Measurements from ENCODE around the gene EXOSC5.
"Not testable (repeated sequence)": the region's sequence is repeated elsewhere in the genome, so short reads cannot be mapped to it uniquely, and the experiment has no call there.

EXOSC5 gene

GRCh38 chr19:41410336-41411054, 13.3 kb upstream of the EXOSC5 start:
- Histone ChIP-seq H3K4me1 (ENCODE audit: low read length) (no peaks in the 10 kb centered on the region), H3K27ac (ENCODE audit: low read length) (no peak overlapping the region), H3K9ac (ENCODE audit: low read length) (no peak overlapping the region), H2AFZ (ENCODE audit: low read depth, low read length) (no peak overlapping the region), H3K36me3 (replicated peaks; ENCODE audit: low read depth, low read length) (peaks cover 5% of the 10 kb centered on the region), H3K4me2 (ENCODE audit: low read length) (no peak overlapping the region), H3K79me2 (ENCODE audit: low read length) (no peaks in the 10 kb centered on the region), H4K20me1 (ENCODE audit: insufficient read depth, low read length) (peaks cover 3% of the 10 kb centered on the region; the same call in 1 of the 2 replicates), H3K9me3 (ENCODE audit: insufficient read depth, low read length) (no peaks in the 10 kb centered on the region), H3K27me3 (ENCODE audit: low read depth, low read length) (no peaks in the 10 kb centered on the region), H3K4me3 (ENCODE audit: low read length) (no peak overlapping the region)
- no peak for TF ChIP-seq EZH2phosphoT487 (IDR thresholded peaks at IDR 0.05; ENCODE audit: low read depth)
- TF ChIP-seq CTCF (IDR thresholded peaks at IDR 0.05; ENCODE audit: low read depth, low read length) = no peak

- TF ChIP-seq EZH2phosphoT487 (IDR thresholded peaks at IDR 0.05; ENCODE audit: low read depth) (no peak), CTCF (IDR thresholded peaks at IDR 0.05; ENCODE audit: low read depth, low read length) (no peak)
- Histone ChIP-seq H4K20me1 (ENCODE audit: insufficient read depth, low read length) (peaks cover 3% of the 10 kb centered on the region; the same call in 1 of the 2 replicates), H3K9ac (ENCODE audit: low read length) (no peak overlapping the region), H3K4me1 (ENCODE audit: low read length) (no peaks in the 10 kb centered on the region), H2AFZ (ENCODE audit: low read depth, low read length) (no peak overlapping the region), H3K27me3 (ENCODE audit: low read depth, low read length) (no peaks in the 10 kb centered on the region), H3K4me2 (ENCODE audit: low read length) (no peak overlapping the region), H3K36me3 (replicated peaks; ENCODE audit: low read depth, low read length) (peaks cover 5% of the 10 kb centered on the region), H3K79me2 (ENCODE audit: low read length) (no peaks in the 10 kb centered on the region), H3K9me3 (ENCODE audit: insufficient read depth, low read length) (no peaks in the 10 kb centered on the region), H3K27ac (ENCODE audit: low read length) (no peak overlapping the region), H3K4me3 (ENCODE audit: low read length) (no peak overlapping the region)
These were observed 12.1 kb upstream of the EXOSC5 start for GRCh38 chr19:41409288-41409687.

- not testable (repeated sequence) for H3K4me3 ChIP-seq (ENCODE audit: low read length); H3K9ac ChIP-seq (ENCODE audit: low read length); H3K27ac ChIP-seq (ENCODE audit: low read length); H3K4me1 ChIP-seq (ENCODE audit: low read length); H3K4me2 ChIP-seq (ENCODE audit: low read length); H3K36me3 ChIP-seq (replicated peaks; ENCODE audit: low read depth, low read length); H3K79me2 ChIP-seq (ENCODE audit: low read length); H2AFZ ChIP-seq (ENCODE audit: low read depth, low read length); H3K9me3 ChIP-seq (ENCODE audit: insufficient read depth, low read length); H4K20me1 ChIP-seq (ENCODE audit: insufficient read depth, low read length); H3K27me3 ChIP-seq (ENCODE audit: low read depth, low read length)
These were observed 11.7 kb upstream of the EXOSC5 start for GRCh38 chr19:41408846-41409245.

- no peaks in the 10 kb centered on the region for H3K4me1 ChIP-seq (ENCODE audit: low read length)
- TF ChIP-seq EZH2phosphoT487 (IDR thresholded peaks at IDR 0.05; ENCODE audit: low read depth) = no peak
- peak; percentile 15; the same call in 1 of the 2 replicates for TF ChIP-seq CTCF (IDR thresholded peaks at IDR 0.05; ENCODE audit: low read depth, low read length)
- no peak overlapping the region for H3K4me3 ChIP-seq (ENCODE audit: low read length)
- no peak overlapping the region for H3K27ac ChIP-seq (ENCODE audit: low read length)
- no peaks in the 10 kb centered on the region for H3K27me3 ChIP-seq (ENCODE audit: low read depth, low read length)
- no peak overlapping the region for H2AFZ ChIP-seq (ENCODE audit: low read depth, low read length)
- no peaks in the 10 kb centered on the region for H3K36me3 ChIP-seq (replicated peaks; ENCODE audit: low read depth, low read length)
- H4K20me1 ChIP-seq (ENCODE audit: insufficient read depth, low read length) = peaks cover 3% of the 10 kb centered on the region; the same call in 1 of the 2 replicates
- no peak overlapping the region for H3K4me2 ChIP-seq (ENCODE audit: low read length)
- no peaks in the 10 kb centered on the region for H3K9me3 ChIP-seq (ENCODE audit: insufficient read depth, low read length)
- H3K9ac ChIP-seq (ENCODE audit: low read length) = no peak overlapping the region
- no peaks in the 10 kb centered on the region for H3K79me2 ChIP-seq (ENCODE audit: low read length)
These were observed 11.1 kb upstream of the EXOSC5 start for GRCh38 chr19:41408256-41408655.
